ENCODE results near the gene SYN1.
"Not testable (repeated sequence)": the region's sequence is repeated elsewhere in the genome, so short reads cannot be mapped to it uniquely, and the experiment has no call there.

SYN1 gene

DNA sequence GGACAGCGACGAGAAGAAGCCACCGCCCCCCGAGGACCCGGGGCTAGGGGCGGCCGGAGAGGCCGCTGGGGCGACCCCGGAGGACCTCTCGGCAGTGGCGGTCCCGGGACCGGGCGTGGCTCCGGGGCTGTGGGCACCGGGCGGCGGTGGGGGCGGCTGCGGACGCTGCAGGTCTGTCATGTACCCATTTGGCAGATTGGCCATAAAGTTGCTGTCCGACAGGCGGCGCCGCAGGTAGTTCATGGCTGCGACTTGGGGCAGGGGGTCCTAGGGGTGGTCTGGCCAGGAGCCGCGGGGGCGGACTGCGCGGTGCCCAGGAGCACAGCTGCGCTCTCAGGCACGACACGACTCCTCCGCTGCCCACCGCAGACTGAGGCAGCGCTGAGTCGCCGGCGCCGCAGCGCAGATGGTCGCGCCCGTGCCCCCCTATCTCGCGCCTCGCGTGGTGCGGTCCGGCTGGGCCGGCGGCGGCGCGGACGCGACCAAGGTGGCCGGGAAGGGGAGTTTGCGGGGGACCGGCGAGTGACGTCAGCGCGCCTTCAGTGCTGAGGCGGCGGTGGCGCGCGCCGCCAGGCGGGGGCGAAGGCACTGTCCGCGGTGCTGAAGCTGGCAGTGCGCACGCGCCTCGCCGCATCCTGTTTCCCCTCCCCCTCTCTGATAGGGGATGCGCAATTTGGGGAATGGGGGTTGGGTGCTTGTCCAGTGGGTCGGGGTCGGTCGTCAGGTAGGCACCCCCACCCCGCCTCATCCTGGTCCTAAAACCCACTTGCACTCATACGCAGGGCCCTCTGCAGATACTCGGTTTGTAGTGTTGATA is at the start of gene SYN1:
SYN1 (minus strand) TSS at position 372 of the 817 bp plus-strand sequence; CDS start at position 243, 129 bp downstream.
- peak; percentile 78 for DNase-seq

DNA sequence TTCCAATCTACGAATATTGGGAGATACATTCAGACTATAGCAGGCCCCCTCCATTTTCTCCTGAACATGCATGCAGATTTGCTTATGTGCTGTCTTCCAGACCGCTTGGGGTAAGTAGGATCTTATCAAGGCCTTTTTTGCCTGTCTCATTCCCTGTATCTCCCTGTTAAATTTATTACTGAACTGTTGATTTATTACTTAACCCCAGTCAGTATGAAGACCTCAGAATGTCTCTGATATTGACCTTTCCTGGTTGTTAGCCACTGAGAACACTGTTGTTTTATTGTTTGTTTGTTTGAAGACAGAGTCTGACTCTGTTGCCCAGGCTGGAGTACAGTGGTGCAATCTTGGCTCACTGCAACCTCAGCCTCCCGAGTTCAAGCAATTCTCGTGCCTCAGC is 46.1 kb upstream of the SYN1 start:
- not testable (repeated sequence) for DNase-seq

DNA sequence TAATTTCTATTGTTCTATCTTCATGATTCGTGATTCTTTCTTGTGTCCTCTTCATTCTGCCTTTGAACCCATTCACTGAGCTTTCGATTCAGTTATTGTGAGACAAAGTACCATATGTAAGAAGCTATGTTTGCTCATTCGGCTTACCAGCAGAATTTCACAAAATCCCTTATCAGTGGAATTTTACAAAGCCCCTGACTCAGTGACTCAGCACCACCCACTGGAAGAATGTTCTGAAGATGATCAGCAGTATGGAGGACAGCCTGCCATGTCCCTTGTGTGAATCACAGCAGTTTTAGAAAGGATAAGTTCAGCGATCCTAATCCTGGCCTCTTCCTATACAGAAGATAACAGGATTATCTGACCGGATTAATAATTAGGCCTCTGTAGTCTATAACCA is 45.1 kb upstream of the SYN1 start:
- no peak for DNase-seq

DNA sequence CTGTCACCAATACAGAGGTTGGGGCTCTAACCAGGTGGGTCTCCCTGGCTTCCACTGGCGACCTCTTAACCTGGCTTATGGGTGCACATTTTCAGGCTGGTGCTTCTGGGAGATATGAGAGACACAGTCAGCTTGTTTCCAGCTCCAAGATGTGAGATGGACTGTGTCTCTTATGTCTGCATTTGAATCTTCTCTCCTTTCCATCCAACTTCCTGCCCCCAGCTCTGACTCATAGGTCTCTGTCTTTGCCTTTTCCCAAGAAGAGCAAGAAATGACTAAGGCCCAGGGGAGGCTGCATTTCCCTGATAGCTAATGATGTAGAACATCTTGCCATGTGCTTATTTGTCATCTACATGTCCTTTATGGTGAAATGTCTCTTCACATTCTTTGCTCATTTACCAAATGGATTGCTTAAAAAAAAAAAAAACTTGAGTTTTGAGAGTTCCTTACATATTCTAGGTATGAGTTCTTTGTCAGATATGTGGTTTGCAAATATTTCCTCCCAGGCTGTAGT is 42.5 kb upstream of the SYN1 start:
- peak; percentile 77 for DNase-seq

DNA sequence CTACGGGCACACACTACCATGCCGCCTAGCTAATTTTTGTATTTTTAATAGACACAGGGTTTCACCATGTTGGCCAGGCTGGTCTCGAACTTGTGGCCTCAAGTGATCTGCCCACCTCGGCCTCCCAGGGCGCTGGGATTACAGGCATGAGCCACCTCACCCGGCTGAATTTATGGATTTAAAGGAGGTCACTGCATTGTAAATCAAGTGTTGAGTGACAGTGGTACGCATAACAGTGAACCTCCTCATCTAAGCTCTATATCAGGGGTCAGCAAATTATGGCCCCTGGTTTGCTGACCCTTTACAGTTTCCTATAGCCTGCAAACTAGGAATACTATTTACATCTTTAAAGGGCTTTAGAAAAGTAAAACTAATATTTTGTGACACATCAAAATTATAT is 41.9 kb upstream of the SYN1 start:
- no peak for DNase-seq

DNA sequence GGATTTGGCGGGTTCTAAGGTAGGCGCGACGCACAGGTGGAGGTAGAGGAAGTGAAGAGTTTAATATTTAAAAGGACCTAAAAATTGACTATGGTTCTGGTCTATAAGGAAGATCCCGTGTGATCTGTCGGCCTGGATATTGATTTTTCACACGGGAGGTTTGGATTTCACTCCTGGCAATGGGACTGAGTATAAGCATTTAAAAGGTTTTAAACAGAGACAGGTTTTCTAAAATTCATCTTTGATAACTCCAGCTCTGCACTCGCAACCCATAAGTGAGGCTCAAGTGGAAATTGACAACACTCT is 39.7 kb upstream of the SYN1 start:
- no peak for DNase-seq

DNA sequence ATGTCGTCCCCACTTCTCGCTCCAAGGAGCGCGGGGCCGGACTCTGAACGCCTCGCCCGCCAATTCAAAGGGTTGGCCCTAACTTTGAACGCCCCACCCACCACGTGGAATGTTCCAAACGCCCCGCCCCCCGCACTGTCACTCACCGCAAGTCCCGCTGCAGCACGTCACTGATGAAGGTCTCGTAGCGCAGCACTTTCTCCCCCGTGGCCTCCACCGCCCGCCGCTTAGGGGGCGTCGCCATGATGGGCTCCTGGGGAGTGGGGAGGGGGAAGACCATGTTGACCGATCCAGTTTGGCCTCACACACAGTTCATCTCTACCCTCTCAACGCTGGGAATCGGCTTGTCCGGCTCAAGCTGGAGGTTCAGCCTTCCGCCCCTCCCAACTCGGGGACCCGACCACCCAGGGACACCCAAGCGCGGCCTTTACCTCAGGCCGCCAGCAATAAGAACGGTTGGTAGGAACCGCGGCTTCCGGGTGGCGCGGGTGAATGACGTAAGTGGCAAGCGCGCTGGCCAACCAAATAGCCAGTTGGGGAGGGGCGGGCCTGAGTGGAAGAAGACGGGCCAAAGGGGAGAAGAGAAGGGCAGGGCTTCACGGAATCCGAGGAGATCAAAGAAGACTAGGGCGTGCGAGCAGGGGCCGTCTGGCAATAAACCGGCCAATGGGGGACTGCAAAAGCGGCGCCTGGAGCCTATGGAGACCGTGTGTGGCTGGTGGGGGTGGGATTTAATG is 39.2 kb upstream of the SYN1 start, which contains the start of gene UXT:
UXT (minus strand) TSS at position 497 of the 737 bp plus-strand sequence; CDS start at position 244, 253 bp downstream.
- peak; percentile 95 for DNase-seq

DNA sequence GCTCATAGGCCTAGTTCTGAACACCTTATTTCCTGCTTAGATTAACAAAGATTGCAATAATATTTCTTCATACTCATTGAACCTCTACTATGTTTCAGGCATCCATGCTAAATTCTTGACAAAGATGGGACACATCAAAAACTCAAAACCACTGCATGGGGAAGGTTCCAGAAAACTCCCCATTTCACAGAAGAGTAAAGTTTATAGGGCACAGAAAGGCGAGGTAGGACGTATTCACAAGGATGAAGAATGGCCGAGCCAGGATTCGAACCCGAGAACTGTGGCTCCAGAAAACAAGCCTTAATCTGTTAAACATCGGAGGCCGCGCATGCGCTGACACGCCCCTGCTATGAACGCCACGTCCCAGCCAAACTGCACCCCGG is 38.6 kb upstream of the SYN1 start:
- DNase-seq: no peak

DNA sequence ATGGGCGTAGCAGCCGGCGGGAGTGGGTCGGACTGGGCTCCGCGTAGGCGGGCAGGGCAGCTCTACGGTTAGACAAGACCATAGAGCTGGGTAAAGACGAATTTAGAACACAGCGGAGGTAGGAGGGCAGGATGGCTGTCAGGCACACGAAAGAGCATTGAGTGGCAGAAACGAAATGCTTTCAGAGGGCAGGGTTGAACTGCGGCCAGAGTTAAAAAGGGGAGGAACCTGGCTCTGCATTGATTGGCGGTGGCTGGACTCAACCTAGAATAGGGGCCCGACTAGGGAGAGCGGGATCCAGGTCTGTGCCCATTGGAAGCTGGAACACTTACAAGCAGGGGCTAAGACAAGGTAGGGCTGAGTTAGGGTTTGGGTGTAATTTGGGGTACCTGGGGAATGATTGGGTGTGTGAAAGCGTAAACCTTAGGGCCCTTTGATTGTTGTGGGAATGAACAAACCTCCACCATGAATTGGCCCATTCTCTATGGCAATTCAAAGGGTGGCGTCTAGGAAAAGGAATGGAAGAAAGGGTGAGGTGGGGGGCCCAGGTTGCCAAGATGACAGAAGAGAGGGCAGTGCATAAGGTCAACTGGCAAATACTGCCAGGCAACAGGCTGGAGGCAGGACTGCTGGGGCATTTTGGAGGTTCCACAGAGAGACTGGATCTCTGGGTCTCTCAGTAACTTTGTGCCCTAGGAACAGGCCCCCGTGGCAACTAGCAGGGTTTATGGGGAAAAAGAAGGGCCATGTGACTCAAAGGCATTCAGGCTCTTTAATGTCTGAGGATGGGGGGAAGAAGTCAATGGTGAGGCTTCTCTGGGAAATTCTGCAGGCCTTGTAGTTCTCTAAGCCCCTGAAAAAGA is 31.6 kb upstream of the SYN1 start:
- DNase-seq: no peak

DNA sequence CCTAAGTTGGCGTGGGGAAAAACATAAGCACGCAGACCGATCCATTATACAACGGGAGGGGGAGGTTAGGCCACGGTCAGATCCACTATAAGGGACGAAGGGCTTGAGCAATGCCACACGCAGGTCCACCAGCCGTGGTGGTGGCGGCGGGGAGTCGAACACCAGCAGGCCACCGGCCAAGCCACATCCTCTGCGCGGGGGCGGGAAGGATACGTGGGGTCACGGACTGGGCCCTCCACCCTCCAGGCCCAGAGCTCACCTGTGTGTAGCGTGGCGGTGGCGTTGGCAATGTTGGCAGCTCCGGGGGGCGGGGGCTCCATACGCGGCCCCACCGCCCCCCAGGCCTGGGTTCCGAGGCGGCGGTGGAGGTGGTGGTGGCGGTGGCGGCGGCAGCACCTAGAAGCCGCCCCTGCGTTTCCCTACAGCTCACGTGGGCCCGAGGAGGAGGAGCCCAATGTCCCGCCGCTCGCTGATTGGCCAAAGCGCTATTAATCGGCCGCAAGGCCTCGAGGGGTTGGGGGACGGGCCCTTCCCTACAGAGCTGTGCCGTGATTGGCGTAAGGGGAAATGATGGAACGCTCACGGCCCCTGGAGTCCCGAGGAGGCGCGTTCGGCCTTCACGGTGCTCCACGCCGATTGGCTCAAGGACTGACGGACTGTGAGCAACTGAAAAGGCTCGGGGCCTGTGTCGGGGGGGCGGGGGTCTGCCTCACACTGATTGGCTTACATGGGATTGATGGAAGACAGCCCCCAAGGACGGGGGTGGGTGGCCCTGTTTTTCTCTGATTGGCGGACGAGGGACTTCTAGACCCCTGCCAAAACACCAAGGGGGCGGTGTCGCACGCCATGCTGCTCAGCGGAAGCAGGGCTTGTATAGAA is 30.7 kb upstream of the SYN1 start, which contains the start of gene ELK1:
ELK1 (minus strand) TSS at position 400 of the 879 bp plus-strand sequence. CDS start 9,122 bp downstream, outside the sequence.
- DNase-seq: peak; percentile 96

DNA sequence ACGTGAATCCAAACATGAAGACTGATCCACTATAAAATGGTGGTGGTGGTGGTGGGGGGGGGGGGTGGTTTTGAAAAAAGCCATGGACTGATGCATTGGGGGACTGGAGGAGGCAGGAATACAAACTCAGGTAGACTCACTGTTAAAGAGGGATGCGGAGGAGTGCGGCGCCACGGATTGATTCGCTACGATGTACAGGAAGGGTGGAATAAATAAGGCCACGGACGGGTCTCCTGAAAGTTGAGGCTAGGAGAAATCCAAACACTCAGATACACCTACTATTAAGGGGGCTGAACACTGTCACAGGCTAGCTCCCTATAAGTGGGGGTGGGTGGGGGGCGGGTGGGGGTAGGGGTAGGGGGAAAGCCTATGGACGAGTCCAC is 30.1 kb upstream of the SYN1 start:
- no peak for DNase-seq

DNA sequence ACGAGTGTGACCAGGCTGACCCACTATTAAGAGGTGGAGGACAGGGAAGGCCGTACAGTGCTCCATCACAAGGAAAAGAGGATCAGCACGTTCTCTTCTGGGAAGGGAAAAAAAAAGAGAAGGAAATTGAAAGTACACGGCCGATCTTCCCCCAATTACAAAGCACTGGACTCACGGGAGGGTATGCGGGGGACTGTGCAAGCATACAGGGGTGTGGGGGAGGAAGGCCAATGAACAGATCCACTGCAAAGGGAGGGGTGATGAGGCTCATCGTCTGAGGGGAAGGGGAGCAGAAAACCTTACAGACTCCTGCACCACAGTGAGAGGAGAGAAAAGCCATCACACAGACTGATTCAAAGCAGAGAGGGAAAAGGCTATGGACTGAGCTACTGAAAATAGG is 29.6 kb upstream of the SYN1 start:
- no peak for DNase-seq

DNA sequence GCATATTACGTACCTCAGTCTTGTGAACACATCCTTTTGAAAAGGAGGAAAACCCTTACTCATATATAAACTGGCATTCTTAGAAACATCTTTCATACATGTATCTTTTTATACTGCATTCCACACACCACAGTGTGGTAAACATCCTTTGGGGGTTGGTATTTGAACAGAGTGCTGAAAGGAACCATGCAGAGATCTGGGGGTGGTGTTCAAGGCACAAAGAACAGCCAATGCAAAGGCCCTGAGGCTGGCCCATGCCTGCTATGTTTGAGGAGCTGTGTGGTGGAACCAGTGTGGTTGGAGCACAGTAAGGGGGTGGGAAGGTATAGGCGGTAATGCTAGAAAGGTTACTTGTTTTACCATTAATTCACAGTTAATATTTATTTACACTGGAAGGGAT is 28.7 kb upstream of the SYN1 start:
- no peak for DNase-seq

DNA sequence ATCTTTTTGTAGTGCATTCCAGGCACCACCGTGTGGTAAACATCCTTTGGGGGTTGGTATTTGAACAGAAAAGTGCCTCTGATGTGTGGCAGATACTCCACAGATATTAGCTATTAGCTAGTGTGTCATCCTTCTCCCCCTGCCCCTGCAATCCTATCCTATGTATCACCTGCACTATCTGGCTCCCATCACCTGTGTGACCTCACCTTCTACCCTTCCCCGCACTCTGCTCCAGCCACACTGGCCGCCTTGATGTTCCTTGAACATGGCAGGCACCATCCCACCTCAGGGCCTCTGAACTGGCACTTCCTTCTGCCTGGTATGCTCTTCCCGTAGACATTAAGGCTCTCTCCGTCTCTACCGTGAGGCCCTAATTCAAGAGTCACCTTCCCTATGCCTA is 27.0 kb upstream of the SYN1 start:
- no peak for DNase-seq

DNA sequence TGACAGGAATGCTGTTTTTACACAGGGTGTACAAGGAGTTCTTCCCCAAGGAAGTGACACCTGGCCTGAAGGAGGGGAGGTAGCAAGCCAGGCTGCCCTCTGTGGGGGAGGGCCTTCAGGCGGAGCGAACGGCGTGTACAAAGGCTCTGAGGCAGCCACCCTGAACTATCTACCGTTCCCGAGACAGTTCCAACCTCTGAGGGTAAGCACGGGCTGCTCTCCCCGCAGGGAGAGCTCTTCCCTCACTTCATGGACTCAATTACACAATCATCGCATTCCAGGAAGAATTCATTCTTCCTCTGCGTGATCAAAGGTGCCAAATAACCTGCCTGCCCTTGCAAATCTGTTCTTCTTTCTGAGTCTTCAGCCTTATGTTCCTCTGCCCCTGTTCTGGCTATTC is 25.9 kb upstream of the SYN1 start:
- DNase-seq: no peak

DNA sequence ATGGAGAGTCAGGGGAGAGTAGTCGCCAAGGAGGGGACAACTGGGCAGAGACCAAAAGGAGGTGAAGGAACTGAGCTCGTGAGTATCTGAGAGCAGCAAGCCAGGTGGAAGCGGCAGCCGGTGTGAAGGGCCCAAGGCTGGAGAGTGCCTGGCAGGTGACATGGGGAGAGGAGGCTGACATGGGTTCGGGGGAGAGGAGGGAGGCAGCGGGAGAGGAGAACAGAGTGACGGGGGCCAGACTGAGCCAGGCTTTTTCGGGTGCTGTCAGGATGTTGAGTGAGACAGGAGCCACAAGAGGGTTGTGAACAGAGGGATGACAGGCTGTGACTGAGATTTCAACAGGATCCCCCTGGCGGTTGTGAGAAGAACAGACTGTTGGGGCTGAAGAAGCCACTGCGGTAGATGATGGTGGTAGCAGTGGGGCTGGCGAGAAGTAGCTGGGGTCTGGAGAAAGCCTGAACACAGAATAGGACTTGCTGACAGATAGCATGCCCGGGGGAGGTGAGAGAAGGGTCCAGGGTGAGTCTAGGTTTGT is 25.0 kb upstream of the SYN1 start:
- peak; percentile 28 for DNase-seq

DNA sequence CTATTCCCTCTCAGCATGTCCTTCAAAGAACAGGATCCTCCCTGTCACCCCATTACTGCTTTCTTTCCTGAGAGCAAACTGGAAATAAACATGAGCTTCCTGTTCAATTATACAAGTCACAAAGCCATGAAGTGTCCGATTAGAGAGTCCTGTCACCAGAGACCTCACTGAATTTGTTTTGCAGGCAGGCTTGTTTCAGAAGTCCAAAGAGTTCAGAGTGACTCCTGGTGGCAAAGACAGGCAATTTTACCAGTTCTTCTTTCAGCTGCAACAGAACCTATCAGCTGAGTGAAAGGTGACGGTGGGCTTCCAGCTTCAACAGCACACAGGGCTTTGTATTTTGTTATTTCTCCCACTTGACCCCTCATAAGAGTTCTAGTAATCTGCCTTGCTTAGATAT is 24.3 kb upstream of the SYN1 start:
- peak; percentile 46 for DNase-seq

DNA sequence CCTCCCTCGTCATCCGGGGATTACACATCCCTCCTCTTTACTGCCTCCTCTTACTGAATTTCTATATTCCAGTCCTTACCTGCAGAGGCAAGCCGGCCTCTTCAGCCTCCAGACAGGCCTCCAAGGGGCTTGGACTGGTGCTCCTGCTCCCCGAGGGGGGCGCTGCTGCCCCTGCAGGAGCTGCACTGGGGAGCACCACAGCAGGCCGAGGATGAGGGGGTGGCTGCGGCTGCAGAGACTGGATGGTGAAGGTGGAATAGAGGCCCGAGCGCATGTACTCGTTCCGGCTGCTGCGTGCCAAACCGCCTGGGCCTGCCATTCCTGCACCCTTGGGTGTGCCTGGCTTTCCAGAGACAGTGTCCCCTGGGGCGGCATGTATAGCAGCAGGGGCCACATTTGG is 19.2 kb upstream of the SYN1 start:
- DNase-seq: no peak

DNA sequence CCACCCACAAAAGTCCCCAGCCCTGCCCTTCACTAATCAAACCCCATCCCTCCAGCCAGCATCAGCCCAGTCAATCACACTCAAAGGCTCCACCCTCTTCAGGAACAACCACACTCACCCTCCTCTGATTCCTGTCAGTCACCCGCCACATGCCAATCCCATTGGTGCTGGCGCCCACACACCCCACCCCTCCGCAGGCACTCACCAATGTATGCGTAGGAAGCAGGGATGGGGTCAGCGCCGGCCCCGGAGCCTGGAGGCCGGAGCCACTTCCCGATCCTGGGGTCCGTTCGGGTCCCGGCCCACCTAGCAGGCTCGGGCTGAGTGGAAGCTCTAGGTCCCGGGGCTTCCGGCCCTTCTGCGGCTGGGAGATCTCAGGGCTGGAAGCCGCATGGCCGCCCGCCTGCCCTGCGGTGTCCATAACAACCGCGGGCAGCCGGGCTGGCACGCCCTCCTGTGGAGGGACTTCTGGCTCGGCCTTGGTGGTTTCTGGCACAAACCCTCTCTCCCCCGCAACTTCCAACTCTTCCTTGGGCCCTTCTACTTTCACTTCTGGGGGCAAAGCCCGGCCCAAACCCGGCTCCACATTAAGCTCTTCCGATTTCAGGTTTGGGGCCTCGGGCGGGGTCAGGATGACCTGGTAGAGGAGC is 18.0 kb upstream of the SYN1 start:
- peak; percentile 81 for DNase-seq

DNA sequence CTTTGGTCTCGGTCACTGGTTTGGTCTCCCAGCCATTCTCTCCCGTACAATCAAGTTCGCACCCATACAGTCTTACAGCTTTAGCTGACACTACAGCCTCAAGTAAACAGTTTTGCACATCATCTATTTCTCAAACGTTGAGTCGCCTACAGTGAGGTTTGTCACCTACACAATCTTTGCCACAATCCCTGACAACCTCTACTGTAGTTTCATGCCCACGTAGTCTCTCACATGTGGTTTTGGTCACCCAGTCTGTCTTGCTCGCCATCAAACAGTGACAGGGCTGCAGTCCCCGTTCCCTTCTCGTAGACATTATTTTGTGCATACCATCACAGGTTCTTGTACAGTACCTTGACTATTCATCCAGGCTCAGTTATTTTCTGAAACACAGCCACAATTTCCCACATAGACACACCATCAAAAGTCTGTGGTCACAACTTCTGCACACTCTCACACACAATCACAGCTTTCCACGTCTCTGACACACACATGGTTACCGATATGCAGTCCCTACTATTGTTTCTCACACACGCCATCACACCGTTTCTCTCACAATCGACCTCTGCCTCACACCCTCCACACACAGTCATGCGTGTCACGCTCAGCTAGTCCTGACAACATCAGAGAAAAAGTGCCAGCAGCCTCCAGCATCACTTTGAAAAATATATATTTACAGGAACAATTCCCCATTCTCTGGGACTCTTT is 15.4 kb upstream of the SYN1 start:
- no peak for DNase-seq
